ENCODE data around the gene RSF1.

RSF1 gene

GRCh38 chr11:77665240-77665965 is 155.1 kb downstream of the RSF1 start:
- H3K4me3 ChIP-seq (ENCODE audit: severe bottlenecking): no peak overlapping the region
- no peaks in the 10 kb centered on the region for H3K27me3 ChIP-seq (ENCODE audit: insufficient read depth, poor library complexity, severe bottlenecking)
- no peaks in the 10 kb centered on the region for H3K4me1 ChIP-seq (ENCODE audit: insufficient read depth, poor library complexity, severe bottlenecking)
- H3K36me3 ChIP-seq (ENCODE audit: low read depth): peaks cover 47% of the 10 kb centered on the region
- TF ChIP-seq, protein P1, sequence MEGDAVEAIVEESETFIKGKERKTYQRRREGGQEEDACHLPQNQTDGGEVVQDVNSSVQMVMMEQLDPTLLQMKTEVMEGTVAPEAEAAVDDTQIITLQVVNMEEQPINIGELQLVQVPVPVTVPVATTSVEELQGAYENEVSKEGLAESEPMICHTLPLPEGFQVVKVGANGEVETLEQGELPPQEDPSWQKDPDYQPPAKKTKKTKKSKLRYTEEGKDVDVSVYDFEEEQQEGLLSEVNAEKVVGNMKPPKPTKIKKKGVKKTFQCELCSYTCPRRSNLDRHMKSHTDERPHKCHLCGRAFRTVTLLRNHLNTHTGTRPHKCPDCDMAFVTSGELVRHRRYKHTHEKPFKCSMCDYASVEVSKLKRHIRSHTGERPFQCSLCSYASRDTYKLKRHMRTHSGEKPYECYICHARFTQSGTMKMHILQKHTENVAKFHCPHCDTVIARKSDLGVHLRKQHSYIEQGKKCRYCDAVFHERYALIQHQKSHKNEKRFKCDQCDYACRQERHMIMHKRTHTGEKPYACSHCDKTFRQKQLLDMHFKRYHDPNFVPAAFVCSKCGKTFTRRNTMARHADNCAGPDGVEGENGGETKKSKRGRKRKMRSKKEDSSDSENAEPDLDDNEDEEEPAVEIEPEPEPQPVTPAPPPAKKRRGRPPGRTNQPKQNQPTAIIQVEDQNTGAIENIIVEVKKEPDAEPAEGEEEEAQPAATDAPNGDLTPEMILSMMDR (IDR thresholded peaks at IDR 0.05; ENCODE audit: poor library complexity, severe bottlenecking): no peak
- no peaks in the 10 kb centered on the region for H3K9me3 ChIP-seq (ENCODE audit: severe bottlenecking)
- DNase-seq (ENCODE audit: low spot score) (no peak), ATAC-seq (ENCODE audit: low read depth) (no peak)
- H3K27ac ChIP-seq (ENCODE audit: poor library complexity, severe bottlenecking): no peak overlapping the region

GRCh38 chr11:77661670-77662069 is 158.9 kb downstream of the RSF1 start:
- H3K4me3 ChIP-seq (ENCODE audit: severe bottlenecking): no peak overlapping the region
- peaks cover 14% of the 10 kb centered on the region for H3K36me3 ChIP-seq (ENCODE audit: low read depth)
- H3K9me3 ChIP-seq (ENCODE audit: severe bottlenecking): no peaks in the 10 kb centered on the region
- H3K4me1 ChIP-seq (ENCODE audit: insufficient read depth, poor library complexity, severe bottlenecking): no peaks in the 10 kb centered on the region
- no peak for DNase-seq (ENCODE audit: low spot score)
- no peak for ATAC-seq (ENCODE audit: low read depth)
- no peaks in the 10 kb centered on the region for H3K27me3 ChIP-seq (ENCODE audit: insufficient read depth, poor library complexity, severe bottlenecking)
- H3K27ac ChIP-seq (ENCODE audit: poor library complexity, severe bottlenecking): no peak overlapping the region
- TF ChIP-seq, protein P1 (IDR thresholded peaks at IDR 0.05; ENCODE audit: poor library complexity, severe bottlenecking): no peak

DNA sequence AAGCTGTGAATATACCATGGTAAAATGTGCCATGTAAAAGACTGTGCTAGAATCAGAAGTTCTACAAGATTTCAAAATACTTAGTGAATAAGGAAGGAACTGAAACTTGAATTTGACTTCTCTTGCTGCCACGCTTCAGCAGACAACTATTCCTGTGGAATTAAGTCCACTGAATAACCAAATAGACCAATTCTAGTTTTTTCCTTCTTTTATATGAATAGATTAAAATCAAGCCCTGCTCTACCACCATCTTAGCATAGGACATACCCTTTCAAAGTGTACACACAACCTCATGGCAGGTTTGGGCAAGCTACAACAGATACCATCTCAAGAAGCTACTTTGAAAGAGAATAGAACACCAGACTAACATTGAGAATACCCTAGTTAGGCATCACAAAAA is 159.6 kb downstream of the RSF1 start:
- Histone ChIP-seq H3K36me3 (ENCODE audit: low read depth) (peaks cover 7% of the 10 kb centered on the region), H3K27ac (ENCODE audit: poor library complexity, severe bottlenecking) (no peak overlapping the region), H3K4me1 (ENCODE audit: insufficient read depth, poor library complexity, severe bottlenecking) (no peaks in the 10 kb centered on the region), H3K27me3 (ENCODE audit: insufficient read depth, poor library complexity, severe bottlenecking) (no peaks in the 10 kb centered on the region), H3K4me3 (ENCODE audit: severe bottlenecking) (no peak overlapping the region), H3K9me3 (ENCODE audit: severe bottlenecking) (no peaks in the 10 kb centered on the region)
- ATAC-seq (ENCODE audit: low read depth): peak; percentile 14; the same call in 1 of the 3 replicates
- no peak for DNase-seq (ENCODE audit: low spot score)
- TF ChIP-seq, protein P1 (IDR thresholded peaks at IDR 0.05; ENCODE audit: poor library complexity, severe bottlenecking): no peak

GRCh38 chr11:77658213-77659013 is 162.1 kb downstream of the RSF1 start:
- Histone ChIP-seq H3K36me3 (ENCODE audit: low read depth) (no peaks in the 10 kb centered on the region), H3K27me3 (ENCODE audit: insufficient read depth, poor library complexity, severe bottlenecking) (no peaks in the 10 kb centered on the region), H3K4me1 (ENCODE audit: insufficient read depth, poor library complexity, severe bottlenecking) (no peaks in the 10 kb centered on the region), H3K9me3 (ENCODE audit: severe bottlenecking) (no peaks in the 10 kb centered on the region), H3K27ac (ENCODE audit: poor library complexity, severe bottlenecking) (no peak overlapping the region), H3K4me3 (ENCODE audit: severe bottlenecking) (no peak overlapping the region)
- TF ChIP-seq, protein P1 (IDR thresholded peaks at IDR 0.05; ENCODE audit: poor library complexity, severe bottlenecking): no peak
- no peak for DNase-seq (ENCODE audit: low spot score)
- ATAC-seq (ENCODE audit: low read depth): no peak
